Gastroesophageal sphincter (tissue), 3 donors: ENCODE results near the gene STPG4.

ENCODE experiments used
- EP300 ChIP-seq: sonication (generic); formaldehyde crosslinking; IDR thresholded peaks from one replicate; pipeline ENCODE4 v1.6.1; 2017; ENCODE audit warnings: antibody characterized with exemption, mild to moderate bottlenecking
- POLR2A ChIP-seq, 2 donors: fragments of 450-650 bp; IDR thresholded peaks; one replicate each; pipeline ENCODE4 v1.6.1; 2017; ENCODE audit warnings: antibody characterized with exemption in 2 of 2, mild to moderate bottlenecking in 2 of 2, moderate library complexity in 1 of 2
- POLR2AphosphoS5 ChIP-seq: sonication (generic); formaldehyde crosslinking; IDR thresholded peaks from one replicate; pipeline ENCODE4 v1.6.1; 2017; ENCODE audit warnings: antibody characterized with exemption
- TF ChIP-seq, protein P1 (sequence below), 4 experiments: fragments of 200-600 bp in 2 of 4; fragments of 450-650 bp in 2 of 4; sonication (generic) in 1 of 4; IDR thresholded peaks; one replicate each; pipeline ENCODE4 v1.5.1; 2017 to 2019; ENCODE audit warnings: antibody characterized with exemption in 4 of 4, mild to moderate bottlenecking in 2 of 4, moderate library complexity in 2 of 4

DNA sequence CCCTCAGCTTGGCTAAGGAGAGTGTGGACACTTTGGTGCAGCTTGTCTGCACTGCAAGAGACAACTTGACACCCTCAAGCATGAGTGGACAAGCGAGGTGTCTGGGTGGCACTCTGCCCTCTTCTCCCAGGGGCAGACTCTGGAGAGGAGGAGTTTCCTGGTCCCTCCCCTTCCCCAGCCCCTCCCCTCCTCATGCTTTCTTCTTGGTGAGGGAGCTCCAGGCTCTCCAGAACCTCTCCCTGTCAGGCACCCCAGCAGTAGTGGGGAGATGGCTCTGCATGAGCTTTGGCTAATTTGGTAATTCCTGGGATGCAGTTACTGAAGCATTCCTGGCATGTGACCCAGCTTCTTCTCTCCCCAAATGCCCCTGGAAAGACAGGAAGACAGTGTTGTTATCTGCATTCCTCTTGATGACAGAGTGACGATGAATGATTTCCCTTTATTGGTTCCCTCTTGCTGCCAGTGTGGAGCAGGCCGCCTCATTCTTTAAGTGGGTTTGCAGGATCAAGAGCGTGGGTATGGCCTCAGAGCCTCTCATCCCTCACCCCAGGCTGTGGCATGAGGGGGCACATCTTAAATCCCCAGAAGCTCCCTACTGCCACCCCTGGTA, 89.2 kb downstream of the STPG4 start:
- TF ChIP-seq POLR2A (IDR thresholded peaks at IDR 0.05) = no peak
- no peak for TF ChIP-seq POLR2AphosphoS5
- TF ChIP-seq, protein P1, sequence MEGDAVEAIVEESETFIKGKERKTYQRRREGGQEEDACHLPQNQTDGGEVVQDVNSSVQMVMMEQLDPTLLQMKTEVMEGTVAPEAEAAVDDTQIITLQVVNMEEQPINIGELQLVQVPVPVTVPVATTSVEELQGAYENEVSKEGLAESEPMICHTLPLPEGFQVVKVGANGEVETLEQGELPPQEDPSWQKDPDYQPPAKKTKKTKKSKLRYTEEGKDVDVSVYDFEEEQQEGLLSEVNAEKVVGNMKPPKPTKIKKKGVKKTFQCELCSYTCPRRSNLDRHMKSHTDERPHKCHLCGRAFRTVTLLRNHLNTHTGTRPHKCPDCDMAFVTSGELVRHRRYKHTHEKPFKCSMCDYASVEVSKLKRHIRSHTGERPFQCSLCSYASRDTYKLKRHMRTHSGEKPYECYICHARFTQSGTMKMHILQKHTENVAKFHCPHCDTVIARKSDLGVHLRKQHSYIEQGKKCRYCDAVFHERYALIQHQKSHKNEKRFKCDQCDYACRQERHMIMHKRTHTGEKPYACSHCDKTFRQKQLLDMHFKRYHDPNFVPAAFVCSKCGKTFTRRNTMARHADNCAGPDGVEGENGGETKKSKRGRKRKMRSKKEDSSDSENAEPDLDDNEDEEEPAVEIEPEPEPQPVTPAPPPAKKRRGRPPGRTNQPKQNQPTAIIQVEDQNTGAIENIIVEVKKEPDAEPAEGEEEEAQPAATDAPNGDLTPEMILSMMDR (IDR thresholded peaks at IDR 0.05) = no peak
- no peak for TF ChIP-seq EP300
